GM23248 (cell line): ENCODE measurements around the gene SCYL1.

Source experiments
- EZH2 ChIP-seq: fragments of 200-600 bp; sonication (generic); IDR thresholded peaks from 2 replicates; pipeline ENCODE4 v1.6.1; 2018; ENCODE audit warnings: antibody characterized with exemption, mild to moderate bottlenecking; ENCODE audit not compliant: insufficient read depth, poor library complexity, severe bottlenecking
- EZH2phosphoT487 ChIP-seq: fragments of 200-600 bp; sonication (generic); IDR thresholded peaks from 2 replicates; pipeline ENCODE4 v1.6.1; 2018; ENCODE audit warnings: antibody characterized with exemption, moderate library complexity, mild to moderate bottlenecking, low read depth; ENCODE audit not compliant: insufficient read depth

- TF ChIP-seq EZH2phosphoT487 (no peak), EZH2 (no peak)
Observed at GRCh38 chr11:65478388-65479183, 46.3 kb upstream of the SCYL1 start.
